ENCODE measurements around the gene HCAR1. TPM values are rescaled to one million over a fixed set of nuclear protein-coding genes. Genes with fewer than 3 reads are reported as not detected.

The HCAR1 gene
- 0.16 and 0.54 TPM in 2 replicates for total RNA-seq

GRCh38 chr12:122730215-122731014, at the start of gene HCAR1:
TSS of gene HCAR1 (minus strand) at chr12:122730844. CDS start at chr12:122730339, 505 bp downstream.

DNA sequence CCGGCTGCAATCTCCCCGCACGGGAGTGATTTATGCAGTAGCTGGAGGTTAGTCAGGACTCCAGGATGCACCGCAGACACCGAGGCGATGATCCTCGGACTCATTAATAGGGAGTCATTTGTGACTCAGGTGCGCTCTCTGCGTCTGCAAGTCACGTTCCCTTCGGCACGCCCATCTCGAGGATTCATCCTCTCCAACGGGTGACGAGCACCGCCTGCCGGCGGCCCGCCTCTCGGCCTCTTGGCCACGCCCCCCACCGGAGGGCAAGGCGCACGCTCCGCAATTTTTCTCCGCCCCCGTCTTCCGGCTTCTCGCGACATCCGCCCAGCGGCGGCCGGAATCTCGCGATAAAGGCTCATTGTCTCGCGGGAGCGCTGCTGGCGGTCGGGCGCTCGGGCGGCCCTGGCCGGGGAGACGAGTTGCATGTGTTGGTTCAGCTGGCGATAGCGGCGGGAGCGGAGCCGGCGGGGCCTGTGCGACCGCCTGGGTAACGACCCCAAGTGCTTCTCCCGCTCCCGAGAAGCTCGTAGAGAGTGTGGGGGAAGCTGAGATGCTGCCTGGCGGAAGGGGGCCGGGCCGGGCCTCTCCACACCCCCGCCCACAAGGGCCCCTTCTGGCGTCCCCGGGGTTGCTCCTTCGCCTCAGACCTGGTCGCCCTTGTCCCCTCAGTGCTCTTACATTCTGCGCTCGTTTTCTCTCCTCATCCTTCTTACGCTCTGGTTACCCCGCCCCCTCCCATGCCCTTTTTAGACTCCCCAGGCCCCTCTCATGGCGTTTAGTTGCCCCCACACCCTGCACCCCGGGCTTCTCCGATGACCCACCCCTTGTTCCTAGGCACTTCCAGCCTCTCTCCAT, 22.0 kb upstream of the HCAR1 start, which contains the start of gene DENR:
DENR (plus strand) TSS at position 361 of the 855 bp plus-strand sequence. CDS start 878 bp downstream, outside the sequence.

GRCh38 chr12:122716658-122717057, 14.0 kb downstream of the HCAR1 start, which contains the start of gene HCAR3:
TSS of gene HCAR3 (minus strand) at chr12:122716811. CDS start at chr12:122716737, 74 bp downstream.

GRCh38 chr12:122702890-122703611, 27.6 kb downstream of the HCAR1 start, which contains the start of gene HCAR2:
TSS of gene HCAR2 (minus strand) at chr12:122703357. CDS start at chr12:122703283, 74 bp downstream.

Other genes with a start within 250 kb of the HCAR1 start
- gene ZCCHC8, start 229.9 kb downstream of the HCAR1 start, total RNA-seq, result 9.6 and 12.2 TPM in 2 replicates
- gene RSRC2, start 203.9 kb downstream of the HCAR1 start, total RNA-seq, result 31.3 and 31.4 TPM in 2 replicates
- gene KNTC1, start 203.6 kb downstream of the HCAR1 start, total RNA-seq, result 5.2 and 6.8 TPM in 2 replicates
- not detected in 2 replicates for gene HCAR2, start 27.5 kb downstream of the HCAR1 start, total RNA-seq
- not detected in 2 replicates for gene HCAR3, start 14.0 kb downstream of the HCAR1 start, total RNA-seq
- gene DENR, start 22.0 kb upstream of the HCAR1 start, total RNA-seq, result 26.6 and 28.0 TPM in 2 replicates
- gene CCDC62, start 43.7 kb upstream of the HCAR1 start, total RNA-seq, result not detected in 2 replicates
- gene HIP1R, start 104.6 kb upstream of the HCAR1 start, total RNA-seq, result 11.0 and 20.7 TPM in 2 replicates
- gene VPS37B, start 165.3 kb upstream of the HCAR1 start, total RNA-seq, result 16.8 and 22.6 TPM in 2 replicates
- gene ABCB9, start 235.6 kb upstream of the HCAR1 start, total RNA-seq, result 9.0 and 12.0 TPM in 2 replicates
- gene OGFOD2, start 244.4 kb upstream of the HCAR1 start, total RNA-seq, result 12.6 and 17.7 TPM in 2 replicates
- gene ARL6IP4, start 249.8 kb upstream of the HCAR1 start, total RNA-seq, result 194 and 231 TPM in 2 replicates